NT2/D1 (cell line): ENCODE data around the gene GEMIN4.

Experiments
- SUZ12 ChIP-seq: IDR thresholded peaks from 2 replicates; pipeline ENCODE4 v1.6.1; 2011; ENCODE audit not compliant: insufficient read length, insufficient read depth; ENCODE audit errors: extremely low read depth
- YY1 ChIP-seq: IDR thresholded peaks from 2 replicates; pipeline ENCODE4 v1.6.1; 2011; ENCODE audit not compliant: insufficient read length, insufficient read depth
- ZNF274 ChIP-seq: IDR thresholded peaks from 2 replicates; pipeline ENCODE4 v1.6.1; 2011; ENCODE audit warnings: mild to moderate bottlenecking, low read depth, low read length

GRCh38 chr17:759964-760363 is 7.9 kb upstream of the GEMIN4 start:
- no peak for TF ChIP-seq YY1
- TF ChIP-seq SUZ12 = no peak
- TF ChIP-seq ZNF274 = no peak
